ENCODE results near the gene ADAP1.

Gene ADAP1

DNA sequence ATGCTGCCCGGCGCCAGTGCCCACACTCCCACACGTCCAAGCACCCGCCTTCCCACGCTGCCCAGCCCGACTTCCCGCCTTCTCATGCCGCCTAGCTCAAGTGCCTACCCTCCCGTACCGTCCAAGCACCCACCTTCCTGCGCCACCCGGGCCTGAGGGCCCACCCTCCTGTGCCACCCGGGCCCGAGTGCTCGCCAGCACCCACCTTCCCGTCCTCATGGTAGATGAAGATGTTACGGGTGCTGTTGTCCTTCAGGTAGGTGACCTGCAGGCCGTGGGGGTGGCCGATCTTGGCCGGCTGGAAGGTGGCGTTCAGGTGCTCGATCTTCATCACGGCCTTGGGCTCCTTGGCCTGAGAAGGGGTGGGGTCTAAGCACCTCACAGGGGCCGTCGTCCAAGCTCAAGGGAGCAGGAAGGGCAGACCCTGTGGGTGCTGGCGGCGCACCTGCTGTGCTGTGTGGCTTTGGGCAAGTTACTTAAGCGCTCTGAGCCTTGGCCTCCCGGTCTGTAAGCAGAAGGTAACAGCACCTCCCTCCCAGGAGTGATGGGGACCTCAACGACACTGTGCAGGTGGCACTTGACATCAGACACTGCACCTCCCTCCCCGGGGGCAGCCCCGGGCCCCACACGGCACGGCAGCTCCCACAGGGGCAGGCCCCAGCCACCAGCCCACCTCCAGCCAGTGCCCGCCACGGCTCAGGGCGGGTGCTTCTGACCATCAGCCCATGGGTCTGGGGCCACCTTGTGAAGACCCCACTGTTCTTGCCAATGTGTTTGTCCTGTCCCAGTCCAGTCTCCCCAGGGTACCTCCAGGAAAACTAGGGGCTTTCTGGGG lies 50.3 kb downstream of the ADAP1 start:
- no peak for DNase-seq

DNA sequence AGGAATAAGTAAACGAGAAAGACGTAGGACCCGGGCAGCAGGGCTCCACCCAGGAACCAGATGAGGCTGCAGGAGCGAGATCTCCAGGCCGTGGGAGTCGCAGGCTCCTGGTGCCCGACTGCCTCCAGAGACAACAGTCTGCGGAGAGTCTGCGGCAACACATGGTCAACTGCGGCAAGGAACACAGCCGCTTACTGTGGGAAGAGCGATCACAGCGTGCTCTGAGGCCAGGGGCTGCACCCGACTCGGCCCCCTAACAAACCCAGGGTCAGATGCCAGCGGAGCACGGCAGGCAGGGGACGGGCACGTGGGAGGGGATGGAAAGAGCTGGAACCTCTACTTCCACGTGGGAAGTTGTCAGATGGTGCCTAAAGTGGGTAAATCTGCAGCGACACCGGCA lies 51.5 kb downstream of the ADAP1 start:
- DNase-seq: no peak

DNA sequence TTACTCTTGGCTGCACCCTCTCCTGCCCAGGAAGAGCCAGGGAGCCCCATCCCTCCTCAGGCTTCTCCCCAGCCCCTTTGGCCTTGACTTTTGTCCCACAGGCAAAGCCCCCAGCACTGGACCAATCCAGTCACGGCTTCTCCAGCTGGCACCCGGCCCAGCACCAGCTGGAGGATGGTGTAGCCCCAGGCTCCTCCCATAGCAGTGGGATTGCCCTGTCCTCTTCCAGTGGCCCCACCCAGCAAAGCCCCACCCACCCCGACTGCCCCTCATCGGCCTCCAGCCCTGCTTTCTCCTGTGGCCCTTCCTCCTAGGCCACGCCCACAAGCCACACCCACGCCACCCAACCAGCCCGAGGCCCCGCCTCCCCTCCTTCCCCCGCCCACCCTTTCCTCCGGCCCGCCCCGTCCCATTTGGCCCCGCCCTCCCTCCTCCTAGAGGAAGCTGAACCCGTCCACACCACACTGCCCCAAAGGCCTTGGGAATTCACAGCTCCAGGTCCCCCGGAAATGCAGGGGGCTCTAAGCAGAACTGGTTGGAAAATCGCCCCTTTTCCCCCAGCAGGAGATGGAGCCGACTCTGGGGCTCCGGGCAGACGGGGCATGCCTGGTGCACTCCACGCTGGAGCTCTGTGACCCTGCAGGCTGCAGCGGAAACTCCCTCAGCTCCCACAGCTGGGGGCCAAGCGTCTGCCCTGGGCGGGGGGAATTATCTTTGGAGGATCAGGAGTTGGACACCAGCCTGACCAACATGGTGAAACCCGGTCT lies 52.9 kb downstream of the ADAP1 start:
- DNase-seq: peak; percentile 52

DNA sequence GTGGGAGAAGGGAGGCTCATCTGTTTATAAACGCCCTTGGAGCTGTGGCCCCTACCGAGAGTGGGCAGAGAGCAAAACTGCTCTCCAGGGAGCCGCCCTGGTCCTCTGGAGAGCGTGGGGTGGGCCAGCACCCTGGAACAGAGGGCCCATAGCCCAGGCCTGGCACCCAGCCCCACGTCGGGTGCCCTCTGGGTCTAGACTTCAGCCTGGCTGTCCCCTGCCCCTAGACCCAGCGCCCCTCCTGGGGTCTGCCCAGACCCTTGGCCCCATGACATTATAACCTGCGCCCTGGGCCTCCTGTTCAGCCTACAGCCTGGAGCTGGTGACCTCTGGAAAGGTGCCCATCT lies 53.5 kb downstream of the ADAP1 start:
- DNase-seq: no peak

DNA sequence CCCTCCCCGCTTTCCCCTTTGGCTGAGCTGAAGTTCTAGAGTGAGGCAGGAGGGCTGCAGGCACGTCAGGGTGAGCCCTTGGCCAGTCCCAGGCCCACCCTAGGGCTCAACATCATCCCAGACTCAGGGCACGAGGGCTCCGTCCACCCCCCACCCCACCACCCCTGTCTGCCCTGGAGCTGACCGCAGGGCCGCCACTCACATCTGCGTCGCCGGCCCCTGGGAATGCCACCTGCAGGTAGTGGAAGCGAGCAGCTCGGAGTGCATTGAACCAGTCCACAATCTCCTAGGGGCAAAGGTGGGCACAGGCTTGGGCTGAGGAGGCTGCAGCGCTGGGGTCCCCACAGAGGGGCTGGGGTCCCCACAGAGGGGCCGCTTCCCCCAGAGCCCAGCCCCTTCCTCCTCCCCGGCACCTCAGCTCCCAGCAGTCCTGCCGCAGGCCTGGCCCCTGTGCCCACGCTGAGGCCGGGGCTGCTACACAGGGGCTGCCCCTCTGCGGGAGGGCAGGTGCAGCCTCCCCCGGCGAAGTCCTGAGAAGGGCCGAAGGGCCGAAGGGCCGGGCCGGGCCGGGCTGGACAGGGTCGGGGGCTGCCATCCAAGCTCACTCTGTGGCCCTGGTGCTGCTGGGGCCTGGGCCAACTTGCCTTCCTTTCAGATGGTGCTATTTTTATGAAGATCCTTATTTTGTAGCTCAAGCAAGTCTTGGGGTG lies 54.0 kb downstream of the ADAP1 start:
- no peak for DNase-seq

DNA sequence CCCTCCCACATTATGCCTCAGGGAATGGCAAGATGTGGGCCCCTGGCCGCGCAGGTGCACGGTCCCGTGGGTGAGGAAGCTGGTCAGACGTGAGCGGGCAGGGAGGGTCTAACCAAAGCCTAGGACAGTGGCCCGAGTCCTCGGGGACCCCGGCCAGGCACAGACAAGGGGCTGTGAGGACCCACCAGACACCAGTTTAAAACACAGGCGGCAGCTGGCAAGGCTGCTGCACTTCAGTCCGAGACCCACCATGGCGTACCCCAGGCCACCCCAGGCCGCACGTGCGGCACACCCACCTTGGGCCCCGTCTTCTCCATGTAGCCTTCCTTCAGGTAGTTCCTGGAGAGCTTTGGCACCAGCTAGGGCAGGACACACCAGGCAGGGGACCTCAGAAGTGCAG lies 54.7 kb downstream of the ADAP1 start:
- no peak for DNase-seq

DNA sequence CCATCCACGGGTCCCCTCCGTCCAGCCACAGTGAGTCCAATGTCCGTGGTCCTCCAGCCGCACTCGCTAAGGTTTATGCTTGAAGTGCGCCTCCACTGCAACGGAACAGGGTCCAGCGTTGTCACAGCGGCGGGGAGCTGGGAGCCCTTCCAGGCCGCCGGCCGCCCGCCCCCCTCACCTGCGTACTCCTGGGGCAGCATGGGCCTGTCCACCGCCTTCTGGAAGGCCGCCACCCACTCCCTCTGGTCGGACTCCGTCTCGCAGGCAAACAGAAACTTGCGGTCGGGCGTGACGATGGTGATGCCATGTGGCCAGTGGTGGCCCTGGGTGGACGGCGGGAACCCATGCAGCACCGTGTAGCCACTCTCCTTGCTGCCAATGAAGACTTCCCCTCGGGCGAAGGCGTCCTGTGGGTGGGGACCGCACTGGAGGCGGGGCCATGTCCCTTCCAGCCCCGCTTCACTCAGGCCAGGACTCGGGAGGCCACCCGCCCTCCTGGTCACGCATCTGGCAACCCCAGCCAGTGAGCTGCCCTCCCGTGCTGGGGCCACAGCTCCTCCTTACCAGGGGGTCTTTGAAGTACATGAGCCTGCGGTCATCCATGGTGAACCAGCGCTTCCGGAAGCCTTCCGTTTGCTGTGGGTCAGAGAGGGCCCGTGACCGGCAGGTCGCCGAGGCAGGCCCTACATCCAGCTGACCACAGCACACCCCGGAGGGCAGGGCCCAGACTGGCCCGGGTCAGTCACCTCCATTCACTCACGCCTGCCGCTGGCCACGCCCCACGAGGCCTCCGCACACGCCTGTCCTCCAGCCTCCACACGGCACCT lies 55.4 kb downstream of the ADAP1 start:
- no peak for DNase-seq

DNA sequence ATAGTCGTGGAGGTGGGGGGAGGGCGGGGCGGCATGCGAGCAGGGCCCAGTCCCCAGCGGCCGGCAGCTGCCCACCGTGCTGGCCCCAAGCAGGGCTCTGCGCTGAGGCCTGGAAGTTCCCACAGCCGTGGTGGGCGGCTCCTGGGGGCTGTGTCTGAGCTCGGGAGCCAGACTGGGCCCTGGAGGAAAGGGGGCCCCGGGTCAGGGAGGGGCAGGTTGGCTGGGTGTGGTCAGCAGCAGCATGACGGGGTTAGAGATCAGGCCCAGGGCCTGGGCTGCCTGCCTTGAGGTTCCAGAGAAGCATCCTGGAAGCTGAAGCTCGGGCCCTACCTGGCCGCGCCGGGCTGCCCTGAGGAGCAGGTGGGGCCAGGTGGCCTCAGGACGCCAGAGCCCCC lies 56.0 kb downstream of the ADAP1 start:
- no peak for DNase-seq

DNA sequence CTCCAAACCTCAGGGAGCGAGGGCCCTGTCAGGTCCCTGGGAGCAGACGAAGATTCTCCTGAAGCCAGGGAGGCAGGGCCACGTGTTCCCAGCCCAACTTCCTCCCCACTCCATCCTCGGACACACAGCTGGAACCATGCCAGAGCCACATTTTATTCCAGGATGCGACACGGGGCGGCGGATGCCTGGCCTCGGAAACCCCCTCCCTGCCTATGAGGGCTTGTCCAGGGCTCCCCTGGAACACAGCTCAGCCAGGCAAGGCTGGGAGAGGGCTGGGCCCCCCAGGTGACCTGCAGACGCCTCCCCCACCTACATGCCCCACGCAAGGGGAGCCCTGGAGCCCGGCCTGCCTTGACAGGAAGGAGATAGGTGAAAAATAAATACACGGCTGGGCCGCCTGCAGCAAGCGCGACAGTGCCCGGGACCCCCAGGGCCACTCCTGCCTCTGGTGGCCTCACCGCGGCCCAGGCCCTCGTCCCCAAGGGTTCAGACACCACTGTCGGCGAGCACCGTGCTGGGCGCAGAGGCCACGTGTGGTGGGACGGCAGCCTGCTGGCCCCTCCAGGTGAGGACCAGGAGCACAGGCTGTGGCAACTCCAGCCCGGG lies 56.6 kb downstream of the ADAP1 start:
- no peak for DNase-seq

DNA sequence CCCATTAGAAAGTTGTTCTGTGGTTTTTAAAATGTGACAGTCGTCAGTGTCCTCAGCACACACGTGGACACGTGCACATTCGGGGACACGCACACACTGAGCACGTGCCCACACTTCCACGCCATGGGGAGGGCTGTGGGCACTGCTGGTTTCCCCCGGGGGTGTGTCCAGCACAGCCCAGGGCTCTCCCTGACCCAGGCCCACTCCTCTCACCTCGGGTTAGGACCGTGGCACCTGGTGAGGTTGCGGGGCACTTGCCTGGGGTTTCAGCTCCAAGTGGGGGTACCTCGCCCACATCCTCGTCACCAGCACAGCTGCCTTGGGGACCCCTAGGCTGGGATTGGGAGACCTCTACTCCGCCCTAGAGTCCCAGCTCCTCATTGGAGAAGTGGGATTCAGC lies 57.4 kb downstream of the ADAP1 start:
- no peak for DNase-seq

DNA sequence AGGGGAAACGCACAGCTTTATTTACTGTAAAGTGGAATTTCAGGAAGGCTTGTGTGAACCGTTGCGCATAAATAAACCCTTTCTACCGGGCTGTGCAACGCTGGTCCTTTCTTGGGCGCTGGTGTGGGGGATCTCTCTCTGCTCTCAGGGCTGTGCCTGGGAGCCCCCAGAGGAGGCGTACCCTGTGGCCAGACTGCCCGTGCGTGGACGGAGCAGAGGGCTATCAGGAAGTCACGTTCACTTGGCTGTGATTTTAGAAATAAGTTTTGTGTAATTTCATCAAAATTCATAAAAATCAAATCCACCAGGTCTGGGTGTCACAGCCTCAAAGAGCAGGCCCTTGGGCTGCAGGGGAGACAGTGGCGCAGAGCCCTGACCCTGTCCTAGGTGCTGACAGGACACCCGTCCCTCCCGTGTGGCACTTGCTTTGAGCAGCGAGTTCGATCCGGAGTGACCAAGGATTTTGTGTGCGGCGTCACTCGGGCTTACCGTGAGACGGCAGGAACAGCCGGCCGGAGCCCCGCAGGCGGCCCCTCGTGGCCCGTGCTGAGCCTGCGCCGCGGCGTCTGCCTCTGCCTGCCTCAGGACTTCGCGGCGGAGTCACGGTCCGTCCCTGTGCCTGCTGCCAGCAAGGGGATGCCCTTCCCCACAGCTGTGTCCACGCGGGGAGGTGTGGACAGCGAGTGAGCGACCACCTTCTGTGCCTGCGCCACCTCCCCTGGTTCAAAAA lies 58.0 kb downstream of the ADAP1 start:
- DNase-seq: no peak

DNA sequence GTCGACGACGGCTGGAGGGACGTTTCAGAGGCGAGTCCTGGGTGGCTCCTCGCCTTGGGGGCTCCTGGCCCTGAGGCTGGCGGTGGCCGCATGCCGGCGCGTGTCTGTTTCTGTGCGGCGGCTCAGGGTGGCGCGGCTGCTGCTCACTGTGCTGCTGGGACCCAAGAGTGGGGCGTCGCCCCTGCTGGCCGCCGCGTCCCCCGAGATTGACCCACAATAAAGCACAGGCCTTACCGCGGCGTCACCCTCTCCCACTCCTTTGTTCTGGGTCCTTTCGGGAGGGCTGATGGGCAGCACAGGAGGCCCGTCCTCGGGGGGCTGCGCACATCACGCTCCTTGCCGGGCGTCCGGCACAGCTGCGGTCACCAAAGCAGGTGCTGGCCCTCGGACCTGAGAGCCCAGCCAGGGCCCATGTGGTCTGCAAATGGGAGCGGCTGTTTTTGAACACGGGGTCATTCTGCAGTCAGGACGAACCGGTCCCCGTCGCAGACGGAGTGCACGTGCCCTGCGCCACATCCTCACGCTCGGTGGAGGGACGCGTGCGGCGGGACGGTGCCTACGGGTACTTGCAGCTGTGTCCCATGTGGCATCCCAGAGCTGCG lies 58.9 kb downstream of the ADAP1 start:
- DNase-seq: no peak

DNA sequence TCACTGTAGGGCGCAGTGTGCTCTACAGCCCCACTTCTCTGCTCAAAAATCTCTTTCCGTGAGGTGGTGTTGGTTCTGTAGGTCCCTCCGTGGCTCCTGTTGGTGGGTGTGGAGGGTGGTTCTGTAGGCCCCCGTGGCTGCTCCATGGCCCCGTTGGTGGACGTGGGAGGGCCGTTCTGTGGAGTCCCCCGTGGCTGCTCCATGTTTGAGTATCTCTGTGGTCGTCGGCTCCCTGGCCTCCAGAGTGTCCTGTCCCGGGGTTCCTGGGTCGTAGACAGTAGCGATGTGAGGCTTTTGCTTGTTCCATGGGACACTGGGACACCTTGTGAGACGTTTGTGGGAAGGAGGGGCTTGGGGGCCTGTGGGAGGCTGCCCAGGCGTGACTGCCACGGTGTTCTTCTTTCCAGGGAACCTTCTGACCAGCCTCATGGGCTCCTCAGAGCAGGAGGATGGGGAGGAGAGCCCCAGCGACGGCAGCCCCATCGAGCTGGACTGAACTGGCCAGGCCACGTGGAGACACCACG lies 59.5 kb downstream of the ADAP1 start:
- no peak for DNase-seq

DNA sequence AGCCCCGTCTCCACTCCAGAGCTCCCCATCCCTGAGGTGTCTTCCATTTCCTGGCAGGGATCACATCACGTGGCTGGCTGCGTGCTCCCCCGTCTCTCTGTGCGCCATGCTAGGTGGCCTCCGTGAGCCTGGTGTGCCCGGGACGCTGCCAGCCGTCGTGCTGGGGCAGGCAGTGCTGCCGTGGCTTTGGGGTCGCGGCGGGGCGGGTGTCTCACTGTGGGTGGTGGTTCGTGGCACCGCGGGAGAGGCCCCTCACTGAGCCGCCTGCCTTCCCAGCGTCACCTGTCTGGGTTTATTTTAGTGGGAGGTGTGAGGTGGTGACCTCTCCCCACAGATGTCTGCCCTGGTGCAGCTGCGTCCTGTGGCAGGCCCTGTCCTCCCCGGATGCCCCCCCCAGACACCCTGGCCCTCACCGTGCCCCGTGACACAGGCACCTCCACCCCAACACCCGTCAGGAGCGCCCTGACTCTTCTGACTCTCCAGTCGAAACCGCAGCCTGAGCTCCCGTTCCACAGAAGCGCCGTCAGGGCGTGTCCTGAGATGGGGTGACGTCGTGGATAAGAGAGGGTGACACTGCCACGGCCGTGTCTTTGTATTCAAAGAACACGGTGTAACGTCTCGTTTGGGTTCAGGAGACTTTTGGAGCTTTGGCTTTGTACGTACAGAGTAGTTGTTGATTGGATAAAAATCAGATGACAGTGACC lies 60.2 kb downstream of the ADAP1 start:
- no peak for DNase-seq

DNA sequence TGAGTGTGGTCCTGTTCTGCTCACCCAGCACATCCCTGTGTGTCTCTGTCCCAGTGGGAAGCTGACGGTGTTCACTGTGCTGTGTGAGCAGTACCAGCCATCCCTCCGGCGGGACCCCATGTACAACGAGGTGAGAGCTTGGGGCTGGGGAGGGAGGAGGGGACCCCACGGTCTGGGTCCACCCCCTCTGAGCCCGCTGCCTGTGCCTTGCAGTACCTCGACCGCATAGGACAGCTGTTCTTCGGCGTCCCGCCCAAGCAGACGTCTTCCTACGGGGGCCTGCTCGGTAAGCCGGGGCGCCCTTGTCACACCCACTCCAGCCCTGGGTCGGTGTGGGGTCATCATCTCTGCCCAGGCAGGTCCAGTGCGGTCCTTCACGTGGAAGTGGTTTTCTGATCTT lies 60.8 kb downstream of the ADAP1 start:
- no peak for DNase-seq

DNA sequence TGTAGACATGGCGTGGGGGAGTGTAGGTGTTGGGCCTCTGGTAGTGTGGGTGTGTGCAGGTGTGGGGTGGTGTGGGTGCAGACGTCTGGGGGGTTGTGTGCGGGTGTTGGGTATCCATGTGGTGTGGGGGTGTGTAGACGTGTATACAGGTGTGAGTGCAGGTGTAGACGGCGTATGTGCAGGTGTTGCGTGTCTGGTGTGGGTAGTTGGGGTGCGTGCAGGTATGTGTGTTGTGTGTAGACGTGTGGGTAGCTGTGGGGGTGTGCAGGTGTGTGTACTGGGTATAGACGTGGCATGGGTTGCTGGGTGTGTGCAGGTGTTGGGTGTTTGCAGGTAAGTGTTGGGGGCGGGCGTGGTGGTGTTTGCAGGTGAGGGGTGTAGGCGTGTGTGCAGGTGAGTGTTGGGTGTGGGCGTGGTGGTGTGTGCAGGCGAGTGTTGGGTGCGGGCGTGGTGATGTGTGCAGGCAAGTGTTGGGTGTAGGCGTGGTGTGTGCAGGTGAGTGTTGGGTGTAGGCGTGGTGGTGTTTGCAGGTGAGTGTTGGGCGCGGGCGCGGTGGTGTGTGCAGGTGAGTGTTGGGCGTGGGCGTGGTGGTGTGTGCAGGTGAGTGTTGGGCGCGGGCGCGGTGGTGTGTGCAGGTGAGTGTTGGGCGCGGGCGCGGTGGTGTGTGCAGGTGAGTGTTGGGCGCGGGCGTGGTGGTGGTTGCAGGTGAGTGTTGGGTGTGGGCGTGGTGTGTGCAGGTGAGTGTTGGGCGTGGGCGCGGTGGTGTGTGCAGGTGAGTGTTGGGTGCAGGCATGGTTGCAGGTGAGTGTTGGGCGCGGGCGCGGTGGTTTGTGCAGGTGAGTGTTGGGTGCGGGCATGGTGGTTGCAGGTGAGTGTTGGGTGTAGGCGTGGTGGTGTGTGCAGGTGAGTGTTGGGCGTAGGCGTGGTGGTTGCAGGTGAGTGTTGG lies 61.6 kb downstream of the ADAP1 start:
- no peak for DNase-seq

DNA sequence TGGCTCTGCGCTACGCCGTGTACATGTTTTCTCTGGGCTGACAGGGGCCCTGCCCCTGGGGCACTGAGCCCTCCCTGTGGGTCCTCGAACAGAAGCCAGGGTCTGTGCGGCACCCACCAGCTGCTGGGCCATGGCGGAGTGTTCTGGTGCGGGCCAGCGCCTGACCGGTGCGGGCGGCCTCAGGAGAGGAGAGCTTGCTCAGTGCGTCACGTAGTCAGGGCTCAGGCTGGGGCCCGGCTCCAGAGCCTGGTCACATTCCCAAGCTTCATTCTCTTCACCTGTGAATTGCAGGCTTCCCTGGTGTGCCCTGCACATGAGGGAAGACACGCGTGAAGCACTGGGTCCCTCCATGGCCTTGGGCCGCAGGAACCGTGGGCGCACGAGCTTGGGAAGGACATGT lies 62.7 kb downstream of the ADAP1 start:
- DNase-seq: no peak

DNA sequence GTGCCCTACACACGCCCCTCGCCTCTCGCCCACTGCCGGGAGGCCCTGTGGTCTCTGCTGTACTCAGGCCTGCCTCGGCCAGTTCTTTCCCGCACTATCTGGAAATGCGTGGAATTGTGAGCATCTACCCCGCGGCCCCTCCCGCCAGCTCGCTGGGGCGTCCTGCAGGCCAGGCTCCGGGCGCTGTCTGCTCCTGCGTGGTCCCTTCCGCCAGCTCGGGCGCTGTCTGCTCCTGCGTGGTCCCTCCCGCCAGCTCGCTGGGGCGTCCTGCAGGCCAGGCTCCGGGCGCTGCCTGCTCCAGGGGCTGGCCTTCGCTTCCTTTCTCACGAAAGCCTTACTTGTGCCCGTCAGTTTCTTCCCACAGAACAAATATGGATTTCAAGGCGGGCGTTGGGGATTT lies 63.2 kb downstream of the ADAP1 start:
- no peak for DNase-seq

DNA sequence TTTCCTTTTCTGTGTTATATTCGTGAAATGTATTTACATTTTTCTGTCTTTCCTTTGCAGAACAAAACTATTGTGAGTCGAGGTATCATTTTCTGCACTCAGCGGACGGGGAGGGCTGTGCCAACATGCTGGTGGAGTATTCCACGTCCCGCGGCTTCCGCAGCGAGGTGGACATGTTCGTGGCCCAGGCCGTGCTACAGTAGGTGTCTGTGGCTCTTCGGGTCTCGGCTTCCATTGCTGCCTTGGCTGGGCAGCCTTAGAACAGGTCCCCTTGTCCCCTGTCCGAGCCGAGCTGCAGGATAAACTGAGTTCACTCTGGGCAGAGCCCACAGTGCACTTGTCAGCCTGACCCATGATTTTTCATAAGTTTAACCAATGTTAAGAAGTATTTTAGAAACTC lies 63.6 kb downstream of the ADAP1 start:
- no peak for DNase-seq

Measured in NCI-H2171 treated with DMSO at 0.1 percent for 48 hours (cell line).